NB4 (cell line): ENCODE data around the gene SESTD1.

Source experiments
- POLR2A ChIP-seq: IDR thresholded peaks from 2 replicates; pipeline ENCODE4 v1.6.1; 2011; ENCODE audit warnings: mild to moderate bottlenecking; ENCODE audit not compliant: insufficient read length; ENCODE audit errors: extremely low read depth
- TF ChIP-seq, protein P1 (sequence below): IDR thresholded peaks from one replicate; pipeline ENCODE4 v1.5.1; 2012; ENCODE audit warnings: low read depth, low read length

DNA sequence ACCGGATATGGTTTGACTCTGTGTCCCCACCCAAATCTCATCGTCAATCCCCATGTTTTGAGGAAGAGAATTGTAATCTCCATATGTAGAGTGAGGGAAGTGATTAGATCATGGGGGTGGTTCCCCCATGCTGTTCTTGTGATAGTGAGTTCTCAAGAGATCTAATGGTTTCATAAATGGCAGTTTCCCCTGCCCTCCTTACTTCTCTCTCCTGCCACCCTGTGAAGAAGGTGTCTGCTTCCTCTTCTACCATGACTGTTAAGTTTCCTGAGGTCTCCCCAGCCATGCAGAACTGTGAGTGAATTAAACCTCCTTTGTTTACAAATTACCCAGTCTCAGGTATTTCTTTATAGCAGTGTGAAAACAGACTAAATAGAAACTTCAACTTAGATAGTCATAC, 69.5 kb downstream of the SESTD1 start:
- TF ChIP-seq, protein P1, sequence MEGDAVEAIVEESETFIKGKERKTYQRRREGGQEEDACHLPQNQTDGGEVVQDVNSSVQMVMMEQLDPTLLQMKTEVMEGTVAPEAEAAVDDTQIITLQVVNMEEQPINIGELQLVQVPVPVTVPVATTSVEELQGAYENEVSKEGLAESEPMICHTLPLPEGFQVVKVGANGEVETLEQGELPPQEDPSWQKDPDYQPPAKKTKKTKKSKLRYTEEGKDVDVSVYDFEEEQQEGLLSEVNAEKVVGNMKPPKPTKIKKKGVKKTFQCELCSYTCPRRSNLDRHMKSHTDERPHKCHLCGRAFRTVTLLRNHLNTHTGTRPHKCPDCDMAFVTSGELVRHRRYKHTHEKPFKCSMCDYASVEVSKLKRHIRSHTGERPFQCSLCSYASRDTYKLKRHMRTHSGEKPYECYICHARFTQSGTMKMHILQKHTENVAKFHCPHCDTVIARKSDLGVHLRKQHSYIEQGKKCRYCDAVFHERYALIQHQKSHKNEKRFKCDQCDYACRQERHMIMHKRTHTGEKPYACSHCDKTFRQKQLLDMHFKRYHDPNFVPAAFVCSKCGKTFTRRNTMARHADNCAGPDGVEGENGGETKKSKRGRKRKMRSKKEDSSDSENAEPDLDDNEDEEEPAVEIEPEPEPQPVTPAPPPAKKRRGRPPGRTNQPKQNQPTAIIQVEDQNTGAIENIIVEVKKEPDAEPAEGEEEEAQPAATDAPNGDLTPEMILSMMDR = no peak
- no peak for TF ChIP-seq POLR2A
